ENCODE measurements around the gene SHLD1. TPM values are rescaled to one million over a fixed set of nuclear protein-coding genes. Genes with fewer than 3 reads are reported as not detected.

SHLD1 gene
- total RNA-seq, 1 experiment from 2014 or later, result 5.9 TPM

DNA sequence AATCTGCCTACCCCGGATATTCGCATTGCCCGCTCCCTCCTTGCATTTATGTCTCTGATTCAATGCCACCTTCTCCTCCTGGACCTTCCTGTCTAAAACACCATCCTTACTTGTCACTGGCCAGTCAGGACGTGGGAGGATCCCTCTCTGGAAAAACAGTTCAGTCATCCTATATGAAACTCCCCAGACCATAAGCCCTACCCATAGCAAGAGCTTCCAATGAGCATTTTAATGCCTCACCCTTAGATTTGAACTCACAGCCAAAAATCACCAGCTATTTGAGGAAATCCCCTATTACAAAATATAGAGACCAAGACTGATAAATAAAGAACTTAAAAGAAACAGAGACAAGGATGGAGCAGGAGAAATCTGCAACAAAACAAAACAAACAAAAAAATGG is 86.4 kb downstream of the SHLD1 start:
- no peak for DNase-seq
- intact Hi-C loops (cut with micrococcal nuclease; ENCODE audit: unreplicated experiment), result no loop called here
- no peak overlapping the region for H2AFZ ChIP-seq
- H3K4me3 ChIP-seq, result no peak overlapping the region
- ChIA-PET CTCF (interaction anchor here (0.6 kb wide), 1 partner anchor 710 kb away, joined by 3 read pairs; the partner anchor contains the start of gene CDS2), POLR2A (ENCODE audit: unreplicated experiment) (interaction anchor here (0.6 kb wide), 1 partner anchor 889 kb away, joined by 9 read pairs; no protein-coding TSS in a partner anchor)
- H3K36me3 ChIP-seq (ENCODE audit: low read depth), result no peaks in the 10 kb centered on the region
- H3K79me2 ChIP-seq (ENCODE audit: low read depth), result no peaks in the 10 kb centered on the region
- H3K27ac ChIP-seq, result no peak overlapping the region
- H3K4me1 ChIP-seq (replicated peaks; ENCODE audit: insufficient read depth), result peaks cover 11% of the 10 kb centered on the region
- no peaks in the 10 kb centered on the region for H3K27me3 ChIP-seq (ENCODE audit: insufficient read depth, low read depth)
- no peaks in the 10 kb centered on the region for H4K20me1 ChIP-seq (ENCODE audit: insufficient read depth)
- peaks cover 5% of the 10 kb centered on the region; the same call in 1 of the 2 replicates for H3F3A ChIP-seq (ENCODE audit: insufficient read depth, low read depth)
- no peaks in the 10 kb centered on the region; the same call in 1 of the 2 replicates for H3K9me2 ChIP-seq (ENCODE audit: insufficient read depth)
- H3K4me2 ChIP-seq, result no peak overlapping the region
- no TSS peak for BruUV-seq (replicated peaks)
- no peaks in the 10 kb centered on the region for H3K9me3 ChIP-seq (ENCODE audit: insufficient read depth, low read depth)
- TF ChIP-seq, protein P1, sequence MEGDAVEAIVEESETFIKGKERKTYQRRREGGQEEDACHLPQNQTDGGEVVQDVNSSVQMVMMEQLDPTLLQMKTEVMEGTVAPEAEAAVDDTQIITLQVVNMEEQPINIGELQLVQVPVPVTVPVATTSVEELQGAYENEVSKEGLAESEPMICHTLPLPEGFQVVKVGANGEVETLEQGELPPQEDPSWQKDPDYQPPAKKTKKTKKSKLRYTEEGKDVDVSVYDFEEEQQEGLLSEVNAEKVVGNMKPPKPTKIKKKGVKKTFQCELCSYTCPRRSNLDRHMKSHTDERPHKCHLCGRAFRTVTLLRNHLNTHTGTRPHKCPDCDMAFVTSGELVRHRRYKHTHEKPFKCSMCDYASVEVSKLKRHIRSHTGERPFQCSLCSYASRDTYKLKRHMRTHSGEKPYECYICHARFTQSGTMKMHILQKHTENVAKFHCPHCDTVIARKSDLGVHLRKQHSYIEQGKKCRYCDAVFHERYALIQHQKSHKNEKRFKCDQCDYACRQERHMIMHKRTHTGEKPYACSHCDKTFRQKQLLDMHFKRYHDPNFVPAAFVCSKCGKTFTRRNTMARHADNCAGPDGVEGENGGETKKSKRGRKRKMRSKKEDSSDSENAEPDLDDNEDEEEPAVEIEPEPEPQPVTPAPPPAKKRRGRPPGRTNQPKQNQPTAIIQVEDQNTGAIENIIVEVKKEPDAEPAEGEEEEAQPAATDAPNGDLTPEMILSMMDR (conservative IDR thresholded peaks at IDR 0.05), result no peak
- TF ChIP-seq EZH2 (IDR thresholded peaks at IDR 0.05; ENCODE audit: low read depth), result no peak

DNA sequence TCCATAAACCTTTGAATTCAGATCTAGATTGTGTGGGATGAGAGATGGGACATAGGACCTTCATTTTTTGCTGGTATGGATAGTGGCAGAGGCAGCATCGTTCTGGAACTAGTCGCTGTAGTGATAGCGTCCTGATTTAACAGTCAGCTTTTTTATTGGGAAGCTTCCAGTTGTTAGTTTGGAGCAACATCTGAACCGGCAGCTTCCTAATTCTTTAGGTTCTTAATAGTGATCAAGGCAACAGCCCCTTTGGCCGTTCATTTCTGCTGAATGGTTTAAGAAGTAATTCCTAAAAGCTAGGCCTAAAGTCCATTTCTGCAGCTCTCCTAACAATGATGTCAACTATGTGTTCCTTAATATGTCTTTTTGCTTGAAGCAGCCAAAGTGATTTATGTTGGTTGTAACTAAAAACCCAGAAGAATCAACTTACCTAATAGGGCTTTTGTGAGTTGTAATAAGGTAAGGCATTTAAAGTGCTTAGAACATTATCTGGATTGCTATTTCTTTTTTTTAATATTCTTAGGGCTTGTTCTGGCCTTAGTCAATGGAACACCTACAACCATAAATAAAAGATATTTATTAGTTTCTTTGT is 90.3 kb downstream of the SHLD1 start:
- no peaks in the 10 kb centered on the region for H4K20me1 ChIP-seq (ENCODE audit: insufficient read depth)
- no peaks in the 10 kb centered on the region for H3K36me3 ChIP-seq (ENCODE audit: low read depth)
- no peak overlapping the region for H2AFZ ChIP-seq
- peaks cover 17% of the 10 kb centered on the region; the same call in 1 of the 2 replicates for H3F3A ChIP-seq (ENCODE audit: insufficient read depth, low read depth)
- H3K9me3 ChIP-seq (ENCODE audit: insufficient read depth, low read depth), result no peaks in the 10 kb centered on the region
- DNase-seq, result no peak
- H3K27ac ChIP-seq, result no peak overlapping the region
- peaks cover 19% of the 10 kb centered on the region for H3K4me1 ChIP-seq (replicated peaks; ENCODE audit: insufficient read depth)
- H3K4me3 ChIP-seq, result no peak overlapping the region
- intact Hi-C loops (cut with micrococcal nuclease; ENCODE audit: unreplicated experiment), result no loop called here
- no peak overlapping the region for H3K4me2 ChIP-seq
- CTCF ChIA-PET, result no interaction called here
- TF ChIP-seq, protein P1 (conservative IDR thresholded peaks at IDR 0.05), result no peak
- TF ChIP-seq EZH2 (IDR thresholded peaks at IDR 0.05; ENCODE audit: low read depth), result no peak
- BruUV-seq (replicated peaks), result no TSS peak
- H3K27me3 ChIP-seq (ENCODE audit: insufficient read depth, low read depth), result no peaks in the 10 kb centered on the region
- H3K9me2 ChIP-seq (ENCODE audit: insufficient read depth), result no peaks in the 10 kb centered on the region; the same call in 1 of the 2 replicates
- POLR2A ChIA-PET (ENCODE audit: unreplicated experiment), result no interaction called here
- H3K79me2 ChIP-seq (ENCODE audit: low read depth), result no peaks in the 10 kb centered on the region

DNA sequence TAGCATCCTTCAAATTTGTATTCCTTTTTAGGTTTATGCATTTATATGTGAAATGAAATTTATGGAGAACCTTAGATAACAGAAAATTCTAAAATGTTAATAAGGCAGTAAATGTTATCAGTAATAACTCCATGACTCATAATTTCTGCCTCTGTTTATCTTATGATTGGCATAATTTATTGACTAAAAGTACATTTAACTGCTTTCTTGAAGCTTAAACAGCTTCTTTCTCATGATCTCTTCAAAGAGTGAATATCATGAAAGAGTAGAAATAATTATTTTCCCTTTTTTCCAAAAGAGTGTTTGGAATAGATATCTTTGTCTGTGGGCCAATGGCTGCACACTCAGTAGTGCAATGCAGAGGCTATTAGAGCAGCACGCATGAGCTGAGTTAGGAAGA is 91.3 kb downstream of the SHLD1 start:
- Histone ChIP-seq H3K4me1 (replicated peaks; ENCODE audit: insufficient read depth) (peaks cover 13% of the 10 kb centered on the region), H3K9me2 (ENCODE audit: insufficient read depth) (no peaks in the 10 kb centered on the region; the same call in 1 of the 2 replicates), H3K27ac (no peak overlapping the region), H2AFZ (no peak overlapping the region), H3K36me3 (ENCODE audit: low read depth) (no peaks in the 10 kb centered on the region), H3F3A (ENCODE audit: insufficient read depth, low read depth) (peaks cover 12% of the 10 kb centered on the region; the same call in 1 of the 2 replicates), H3K9me3 (ENCODE audit: insufficient read depth, low read depth) (no peaks in the 10 kb centered on the region), H4K20me1 (ENCODE audit: insufficient read depth) (no peaks in the 10 kb centered on the region), H3K4me2 (no peak overlapping the region), H3K4me3 (no peak overlapping the region), H3K79me2 (ENCODE audit: low read depth) (no peaks in the 10 kb centered on the region), H3K27me3 (ENCODE audit: insufficient read depth, low read depth) (no peaks in the 10 kb centered on the region)
- BruUV-seq (replicated peaks), result no TSS peak
- ChIA-PET POLR2A (ENCODE audit: unreplicated experiment) (no interaction called here), CTCF (no interaction called here)
- TF ChIP-seq, protein P1 (conservative IDR thresholded peaks at IDR 0.05), result no peak
- no peak for TF ChIP-seq EZH2 (IDR thresholded peaks at IDR 0.05; ENCODE audit: low read depth)
- DNase-seq, result no peak
- intact Hi-C loops (cut with micrococcal nuclease; ENCODE audit: unreplicated experiment), result no loop called here

Measured in PC-9 (cell line).